HG02610 (cell line): Measurements from ENCODE around the gene STIP1.

Source experiments
- ATAC-seq: cut with Tn5 transposase; IDR thresholded peaks from one replicate; pipeline ENCODE4 v1.9.1; 2021; ENCODE audit warnings: mild to moderate bottlenecking, moderate library complexity; ENCODE audit not compliant: unreplicated experiment

The STIP1 gene

DNA sequence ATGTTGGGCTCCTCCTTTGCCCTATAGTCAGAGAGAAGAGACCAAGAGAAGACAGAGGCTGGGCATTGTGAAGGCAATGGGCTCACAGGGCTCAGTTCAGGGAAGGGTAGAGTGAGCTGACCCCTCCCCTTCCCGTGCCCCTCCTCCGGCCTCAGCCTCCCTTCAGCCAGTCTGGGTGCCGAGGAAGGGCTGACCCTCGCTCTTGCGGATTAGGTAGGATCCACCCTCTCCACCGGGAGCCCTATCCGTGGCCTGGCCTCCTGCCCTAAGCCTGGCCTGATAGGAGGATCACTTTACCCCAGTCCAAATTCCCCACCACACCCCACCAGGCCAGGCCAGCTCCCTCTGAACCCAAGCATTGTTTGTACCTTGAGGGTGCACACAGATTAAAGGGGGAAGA is 62.6 kb downstream of the STIP1 start:
- no peak for ATAC-seq

DNA sequence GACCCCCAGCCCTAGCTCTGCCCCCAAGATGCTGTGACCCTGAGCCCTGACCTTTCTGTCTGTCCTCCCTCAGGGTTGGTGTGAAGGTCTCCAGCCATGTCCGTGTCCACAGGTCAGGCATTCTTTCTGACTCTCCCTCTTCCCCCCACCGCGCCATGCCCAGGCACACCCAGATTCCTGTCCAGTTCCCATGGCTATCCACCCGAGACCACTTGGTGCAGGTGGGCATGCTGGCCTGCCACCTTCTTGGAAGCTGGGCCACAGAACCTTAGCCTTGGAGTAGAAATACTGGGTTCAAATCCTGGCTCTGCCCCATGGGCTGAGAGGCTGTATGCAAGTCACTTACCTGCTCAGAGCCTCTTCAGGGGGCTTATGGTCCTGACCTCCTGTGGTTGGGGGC is 63.1 kb downstream of the STIP1 start:
- no peak for ATAC-seq

DNA sequence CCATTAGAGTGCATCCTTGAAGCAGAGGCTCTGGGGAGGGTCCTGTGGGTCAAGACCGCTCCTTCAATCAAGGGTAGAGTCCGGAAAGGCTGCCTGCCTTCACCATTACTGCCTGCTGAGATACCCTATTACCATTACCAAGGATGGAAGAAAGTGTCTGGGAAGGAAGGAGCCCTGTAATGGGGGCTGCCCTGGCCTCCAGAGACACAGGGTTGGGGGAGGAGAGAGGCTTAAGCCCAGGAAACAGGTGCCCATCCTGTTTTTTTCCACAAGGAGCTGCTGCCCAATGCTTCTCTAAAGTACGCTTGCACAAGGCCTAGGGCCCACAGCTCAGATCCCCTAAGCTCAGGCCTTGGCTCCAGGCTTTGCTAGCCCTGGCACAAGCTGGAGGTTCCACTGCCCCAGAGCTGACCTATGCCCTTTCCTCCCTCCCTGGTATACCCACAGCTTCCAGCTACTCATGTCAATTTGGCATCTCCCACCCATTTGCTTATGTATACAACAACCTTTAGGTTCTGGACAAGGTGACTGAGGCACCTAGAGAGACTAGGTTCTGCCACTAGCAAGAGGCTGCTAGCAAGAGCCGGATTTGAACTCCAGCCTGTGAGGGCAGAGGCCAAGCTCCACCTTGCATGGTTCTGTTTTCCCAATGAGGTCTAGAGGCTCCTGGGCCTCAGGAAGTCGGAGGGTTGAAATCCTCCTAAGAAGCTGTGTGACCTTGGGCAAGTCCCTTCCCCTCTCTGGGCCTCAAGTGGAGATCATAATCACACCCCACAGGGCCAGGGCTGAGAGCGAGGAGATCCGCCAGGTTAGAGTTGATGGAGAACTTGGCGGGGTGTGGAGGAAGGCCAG is 63.8 kb downstream of the STIP1 start:
- no peak for ATAC-seq

DNA sequence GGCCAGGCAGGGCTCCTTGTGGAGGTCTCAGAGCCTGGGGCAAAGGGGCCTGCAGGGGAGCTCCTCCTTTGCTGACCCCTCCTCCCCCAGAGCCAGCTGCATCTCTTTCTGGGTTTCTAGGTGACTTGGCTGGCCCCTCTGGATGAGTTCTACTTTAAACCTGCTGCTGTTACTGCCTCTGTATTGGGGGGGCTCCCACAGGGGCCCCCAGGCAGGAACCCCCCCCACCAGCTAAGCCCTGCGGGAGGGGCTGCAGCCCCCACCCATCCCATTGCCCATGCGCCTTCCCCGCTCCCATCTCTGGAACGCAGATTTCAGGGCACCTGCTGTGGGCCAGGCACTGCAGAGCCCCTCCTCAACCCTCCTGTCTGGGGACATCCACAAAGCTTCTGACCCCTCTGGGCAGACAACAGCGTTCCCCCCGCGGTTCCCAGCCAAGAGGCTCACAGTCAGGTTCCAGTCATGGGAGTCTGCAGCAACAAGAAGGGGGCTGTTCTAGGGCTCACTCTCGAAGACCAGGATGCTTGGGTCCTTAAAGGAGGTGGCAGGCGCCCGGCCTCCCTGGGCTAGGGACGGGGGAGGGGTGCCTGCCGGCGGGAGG is 64.5 kb downstream of the STIP1 start:
- ATAC-seq: no peak

DNA sequence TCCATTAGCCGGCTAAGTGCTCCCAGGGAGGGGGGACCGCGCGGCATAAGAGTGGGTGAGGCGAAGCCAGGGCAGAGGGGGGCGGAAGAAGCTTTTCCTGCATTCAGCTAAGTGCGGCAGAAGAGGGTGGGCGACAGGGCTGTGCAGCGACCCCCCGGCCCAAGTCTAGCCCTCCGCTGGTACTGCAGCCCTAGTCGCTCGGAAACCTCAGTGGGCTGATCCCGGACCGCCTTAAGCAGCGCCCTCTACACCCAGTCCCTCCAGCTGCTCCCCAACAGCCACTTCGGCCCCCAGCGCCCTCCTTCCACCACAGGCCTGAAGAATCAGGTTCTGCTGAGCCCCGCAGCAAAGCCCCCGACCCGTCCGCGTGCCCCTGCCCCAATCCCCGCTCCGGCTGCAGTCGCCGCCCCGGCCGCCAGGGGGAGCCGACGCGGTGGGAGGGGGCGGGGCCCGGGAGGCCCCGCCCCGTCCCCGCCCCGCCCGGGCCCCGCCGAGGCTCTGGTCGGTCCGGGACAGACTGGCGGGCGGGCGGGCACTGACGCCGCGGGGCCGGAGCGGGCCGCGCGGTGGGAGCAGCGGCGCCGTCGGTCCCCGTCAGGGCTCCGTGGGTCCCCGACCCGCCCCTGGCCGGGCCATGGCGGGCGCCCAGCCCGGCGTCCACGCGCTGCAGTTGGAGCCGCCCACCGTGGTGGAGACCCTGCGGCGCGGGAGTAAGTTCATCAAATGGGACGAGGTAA is 65.2 kb downstream of the STIP1 start, which contains the start of gene PLCB3:
PLCB3 (plus strand) TSS at position 515 of the 737 bp plus-strand sequence; CDS start at position 635, 120 bp downstream.
- ATAC-seq: no peak

DNA sequence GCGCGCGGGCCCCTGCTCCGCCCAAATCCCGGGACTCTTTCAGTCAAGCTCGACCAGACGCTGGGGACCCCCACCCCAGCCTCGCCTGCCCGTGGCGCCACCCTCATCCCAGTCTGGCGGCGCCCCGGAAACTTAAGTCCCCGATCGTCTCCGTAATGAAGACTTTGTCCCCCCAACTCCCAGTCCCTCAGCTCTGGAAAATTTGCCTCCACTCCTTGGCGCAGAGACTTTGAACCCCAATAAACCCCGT is 65.7 kb downstream of the STIP1 start:
- ATAC-seq: no peak

DNA sequence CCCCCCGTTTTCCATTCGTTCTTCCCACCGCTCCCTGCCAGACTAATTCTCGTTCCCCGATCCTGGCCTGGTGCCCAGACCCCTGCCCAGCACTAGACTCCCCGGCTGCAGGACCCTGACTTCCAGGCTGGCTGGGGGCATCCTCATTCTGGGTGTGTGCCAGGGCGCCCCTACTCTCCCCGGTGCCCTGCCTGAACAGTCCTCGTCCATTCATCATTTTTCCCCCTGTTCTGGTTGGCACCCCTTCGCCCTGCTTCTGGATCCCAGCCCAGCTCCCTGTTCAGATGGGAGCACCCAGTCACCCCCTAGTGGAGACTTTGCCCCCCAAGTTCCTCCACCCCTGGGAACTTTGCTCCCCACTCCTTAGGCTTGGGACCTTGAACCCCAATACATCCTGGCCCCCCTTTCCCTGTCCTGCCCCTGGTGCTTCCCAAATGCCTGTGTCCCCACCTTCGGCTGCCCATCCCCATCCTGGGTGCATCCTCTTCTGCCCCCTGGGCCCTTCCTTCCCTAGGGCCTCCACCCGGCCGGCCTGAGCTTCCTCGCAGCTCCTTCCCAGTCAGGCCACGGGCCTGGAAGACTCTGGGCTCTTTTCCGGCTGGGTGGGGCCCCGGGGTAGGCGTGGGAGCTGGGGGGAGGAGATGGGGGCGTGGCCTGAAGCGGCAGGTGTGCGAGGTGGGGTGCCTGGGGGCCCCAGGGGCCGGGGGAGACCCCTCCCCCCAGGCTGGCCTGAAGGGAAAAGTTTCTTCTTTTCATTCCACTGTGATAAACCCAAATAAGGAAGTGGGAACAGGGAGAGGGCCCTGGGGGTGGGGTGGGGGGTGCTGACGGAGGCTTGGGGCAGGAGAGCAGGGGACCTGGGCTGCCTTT is 66.3 kb downstream of the STIP1 start:
- ATAC-seq: no peak

DNA sequence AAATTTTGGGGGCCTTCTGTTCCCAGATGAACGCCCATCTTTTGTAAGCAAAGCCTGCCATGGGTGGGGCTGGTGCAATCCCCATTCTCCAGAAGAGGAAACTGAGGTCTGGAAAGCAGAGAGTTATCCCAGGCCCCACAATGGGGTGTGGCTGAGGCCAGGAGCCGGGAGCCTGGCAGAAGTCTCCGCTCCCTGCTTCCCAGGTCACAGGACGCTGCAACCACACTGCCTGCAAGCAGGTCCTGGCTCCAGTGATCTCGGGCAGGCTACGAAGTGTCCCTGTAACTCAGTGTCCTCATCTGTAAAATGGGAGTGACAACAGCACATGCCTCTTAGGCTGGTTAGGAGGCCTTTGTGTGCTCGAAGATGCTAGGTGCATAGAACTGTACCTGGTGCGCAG is 67.1 kb downstream of the STIP1 start:
- ATAC-seq: no peak

DNA sequence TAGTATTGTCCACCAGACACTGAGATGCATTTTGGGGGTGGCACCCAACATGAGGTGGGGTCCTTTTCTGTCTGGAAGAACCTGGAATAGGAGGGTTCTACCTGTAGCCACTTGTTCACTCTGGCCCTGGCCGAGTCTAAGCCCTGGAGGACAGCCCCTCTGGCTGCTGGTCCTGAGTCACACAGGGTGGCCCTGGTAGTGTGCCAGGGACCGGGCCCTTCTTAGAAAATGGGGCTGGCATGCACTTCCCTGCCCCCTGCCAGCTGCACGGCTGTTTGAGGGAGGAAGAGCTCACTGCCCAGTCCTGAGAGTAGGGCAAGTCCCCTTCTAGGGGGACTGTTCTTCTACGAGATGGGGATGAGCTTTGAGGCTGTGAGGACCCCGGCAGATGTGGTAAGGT is 67.5 kb downstream of the STIP1 start:
- no peak for ATAC-seq
